ENCODE measurements around the gene HTR4.

GRCh38 chr5:148682058-148683026 is 28.0 kb upstream of the HTR4 start:
- no peak for TF ChIP-seq CTCF (IDR thresholded peaks at IDR 0.05)
- TF ChIP-seq POLR2A (IDR thresholded peaks at IDR 0.05), result no peak
- no peak for TF ChIP-seq POLR2AphosphoS5 (IDR thresholded peaks at IDR 0.05)
- no peak for TF ChIP-seq EP300 (IDR thresholded peaks at IDR 0.05)
